Measurements from ENCODE around the gene DNAJC3. TPM values are rescaled to one million over a fixed set of nuclear protein-coding genes. Genes with fewer than 3 reads are reported as not detected.
"Not testable (repeated sequence)": the region's sequence is repeated elsewhere in the genome, so short reads cannot be mapped to it uniquely, and the experiment has no call there.

Gene DNAJC3
- total RNA-seq, 1 experiment from 2014 or later: 21.2 TPM

- no peaks in the 10 kb centered on the region for H3K79me1 ChIP-seq (ENCODE audit: insufficient read depth, low read depth, low read length, poor library complexity, severe bottlenecking)
- Mint-ChIP-seq H3K27ac (peak overlapping the region; percentile 81 to 96 (median 93); a peak in 6 of 7 replicates), H3K36me3 (ENCODE audit: insufficient read depth in 1 of 3, low read depth in 3 of 3) (peaks cover 0 to 2% (median 0%) of the 10 kb centered on the region in 3 experiments; a peak in 1 of 7 replicates)
These were observed 79.1 kb downstream of the DNAJC3 start for GRCh38 chr13:95756072-95756471.

GRCh38 chr13:95762626-95763025, 85.7 kb downstream of the DNAJC3 start:
- H3K4me3 Mint-ChIP-seq: not testable (repeated sequence)

More at GRCh38 chr13:95756072-95756471, 79.1 kb downstream of the DNAJC3 start:
- Mint-ChIP-seq H3K4me1 (peaks cover 6% of the 10 kb centered on the region in 2 experiments; a peak in 3 of 4 replicates), H3K27me3 (ENCODE audit: low read depth) (no peaks in the 10 kb centered on the region), H3K4me3 (no peak overlapping the region), H3K9me3 (no peaks in the 10 kb centered on the region)
- H3K56ac ChIP-seq (ENCODE audit: insufficient read length, low read depth, low read length): no peak overlapping the region
- H2BK20ac ChIP-seq (ENCODE audit: low read depth, low read length, poor library complexity, severe bottlenecking): no peak overlapping the region
- no peaks in the 10 kb centered on the region for H3K79me2 ChIP-seq (ENCODE audit: insufficient read depth, low read length)
- no peak overlapping the region for H3T11ph ChIP-seq (ENCODE audit: low read length)
- no peak overlapping the region for H4K91ac ChIP-seq (ENCODE audit: insufficient read length, low read depth, low read length)
- H3K14ac ChIP-seq (ENCODE audit: insufficient read depth, low read length): no peak overlapping the region
- no peaks in the 10 kb centered on the region for H3K9me3 ChIP-seq (ENCODE audit: control insufficient read depth, low read depth, low read length)
- no peak overlapping the region for H2BK120ac ChIP-seq (ENCODE audit: low read depth, low read length, poor library complexity, severe bottlenecking)
- no CpG with 5 or more reads among the region's 5 CpGs for WGBS (ENCODE audit: extremely low coverage, insufficient read length, low lambda C conversion rate)
- no peak for TF ChIP-seq CTCF (conservative IDR thresholded peaks at IDR 0.05)
- peak overlapping the region; percentile 19 for H4K5ac ChIP-seq (ENCODE audit: insufficient read length, low read depth, low read length)
- H4K20me1 ChIP-seq (ENCODE audit: control insufficient read depth, insufficient read depth, insufficient read length): no peaks in the 10 kb centered on the region
- no peaks in the 10 kb centered on the region for H3K4me1 ChIP-seq (ENCODE audit: insufficient read depth, low read length)
- no peak overlapping the region for H3K27ac ChIP-seq (ENCODE audit: insufficient read length, low read depth, low read length)
- H2BK12ac ChIP-seq (ENCODE audit: insufficient read length, low read depth, low read length): no peak overlapping the region
- no peak overlapping the region for H3K18ac ChIP-seq (ENCODE audit: insufficient read length, low read depth, low read length)
- no peak overlapping the region for H3K4ac ChIP-seq (ENCODE audit: low read depth, low read length)
- H2BK15ac ChIP-seq (ENCODE audit: low read depth, low read length): no peak overlapping the region
- H2BK5ac ChIP-seq (ENCODE audit: insufficient read length, low read length): no peak overlapping the region
- no peak overlapping the region for H4K8ac ChIP-seq (replicated peaks; ENCODE audit: insufficient read length, low read depth, low read length)
- H3K9ac ChIP-seq (ENCODE audit: extremely low read depth, insufficient read length, low read length): no peak overlapping the region
- H2AK5ac ChIP-seq (ENCODE audit: insufficient read length, low read length): no peak overlapping the region
- H3K23me2 ChIP-seq (ENCODE audit: insufficient read length, low read depth, low read length, poor library complexity, severe bottlenecking): no peaks in the 10 kb centered on the region
- DNase-seq: no peak
- no peak overlapping the region for H3K4me2 ChIP-seq (ENCODE audit: insufficient read depth, insufficient read length, low read length)
- H3K23ac ChIP-seq (ENCODE audit: insufficient read length, low read depth, low read length): no peak overlapping the region
- H2AFZ ChIP-seq (ENCODE audit: low read length): no peak overlapping the region
- H3K27me3 ChIP-seq (ENCODE audit: insufficient read depth, low read length): no peaks in the 10 kb centered on the region

More at GRCh38 chr13:95762626-95763025, 85.7 kb downstream of the DNAJC3 start:
- not testable (repeated sequence) for H2BK5ac ChIP-seq (ENCODE audit: insufficient read length, low read length); H3K27ac ChIP-seq (ENCODE audit: insufficient read length, low read depth, low read length); H3K27me3 ChIP-seq (ENCODE audit: insufficient read depth, low read length); H2BK12ac ChIP-seq (ENCODE audit: insufficient read length, low read depth, low read length); H3K4ac ChIP-seq (ENCODE audit: low read depth, low read length); H3K18ac ChIP-seq (ENCODE audit: insufficient read length, low read depth, low read length); H4K20me1 ChIP-seq (ENCODE audit: control insufficient read depth, insufficient read depth, insufficient read length); H3K36me3 Mint-ChIP-seq (ENCODE audit: insufficient read depth in 1 of 3, low read depth in 3 of 3); H2AFZ ChIP-seq (ENCODE audit: low read length); H4K91ac ChIP-seq (ENCODE audit: insufficient read length, low read depth, low read length); H3K56ac ChIP-seq (ENCODE audit: insufficient read length, low read depth, low read length); H3K4me1 ChIP-seq (ENCODE audit: insufficient read depth, low read length); H2AK5ac ChIP-seq (ENCODE audit: insufficient read length, low read length); H3K23me2 ChIP-seq (ENCODE audit: insufficient read length, low read depth, low read length, poor library complexity, severe bottlenecking); H3K9me3 ChIP-seq (ENCODE audit: control insufficient read depth, low read depth, low read length); H3K4me1 Mint-ChIP-seq; H3K9me3 Mint-ChIP-seq; H3K27me3 Mint-ChIP-seq (ENCODE audit: low read depth); H3K9ac ChIP-seq (ENCODE audit: extremely low read depth, insufficient read length, low read length); H2BK15ac ChIP-seq (ENCODE audit: low read depth, low read length); H3T11ph ChIP-seq (ENCODE audit: low read length); H3K27ac Mint-ChIP-seq; H3K79me2 ChIP-seq (ENCODE audit: insufficient read depth, low read length); H2BK120ac ChIP-seq (ENCODE audit: low read depth, low read length, poor library complexity, severe bottlenecking); DNase-seq; H3K4me2 ChIP-seq (ENCODE audit: insufficient read depth, insufficient read length, low read length); H3K23ac ChIP-seq (ENCODE audit: insufficient read length, low read depth, low read length); H4K5ac ChIP-seq (ENCODE audit: insufficient read length, low read depth, low read length); H3K79me1 ChIP-seq (ENCODE audit: insufficient read depth, low read depth, low read length, poor library complexity, severe bottlenecking); H4K8ac ChIP-seq (replicated peaks; ENCODE audit: insufficient read length, low read depth, low read length); H2BK20ac ChIP-seq (ENCODE audit: low read depth, low read length, poor library complexity, severe bottlenecking); H3K14ac ChIP-seq (ENCODE audit: insufficient read depth, low read length)
- WGBS (ENCODE audit: extremely low coverage, insufficient read length, low lambda C conversion rate): no CpG with 5 or more reads among the region's 3 CpGs

All from H9 (cell line).